HuH-7.5 (cell line): ENCODE data around the gene PRUNE2.
"Not testable (repeated sequence)": the region's sequence is repeated elsewhere in the genome, so short reads cannot be mapped to it uniquely, and the experiment has no call there.

Source experiments
- DNase-seq: peaks from one replicate; pipeline ENCODE4 v3.0.0; 2011; ENCODE audit warnings: low spot score

Gene PRUNE2, protein sequence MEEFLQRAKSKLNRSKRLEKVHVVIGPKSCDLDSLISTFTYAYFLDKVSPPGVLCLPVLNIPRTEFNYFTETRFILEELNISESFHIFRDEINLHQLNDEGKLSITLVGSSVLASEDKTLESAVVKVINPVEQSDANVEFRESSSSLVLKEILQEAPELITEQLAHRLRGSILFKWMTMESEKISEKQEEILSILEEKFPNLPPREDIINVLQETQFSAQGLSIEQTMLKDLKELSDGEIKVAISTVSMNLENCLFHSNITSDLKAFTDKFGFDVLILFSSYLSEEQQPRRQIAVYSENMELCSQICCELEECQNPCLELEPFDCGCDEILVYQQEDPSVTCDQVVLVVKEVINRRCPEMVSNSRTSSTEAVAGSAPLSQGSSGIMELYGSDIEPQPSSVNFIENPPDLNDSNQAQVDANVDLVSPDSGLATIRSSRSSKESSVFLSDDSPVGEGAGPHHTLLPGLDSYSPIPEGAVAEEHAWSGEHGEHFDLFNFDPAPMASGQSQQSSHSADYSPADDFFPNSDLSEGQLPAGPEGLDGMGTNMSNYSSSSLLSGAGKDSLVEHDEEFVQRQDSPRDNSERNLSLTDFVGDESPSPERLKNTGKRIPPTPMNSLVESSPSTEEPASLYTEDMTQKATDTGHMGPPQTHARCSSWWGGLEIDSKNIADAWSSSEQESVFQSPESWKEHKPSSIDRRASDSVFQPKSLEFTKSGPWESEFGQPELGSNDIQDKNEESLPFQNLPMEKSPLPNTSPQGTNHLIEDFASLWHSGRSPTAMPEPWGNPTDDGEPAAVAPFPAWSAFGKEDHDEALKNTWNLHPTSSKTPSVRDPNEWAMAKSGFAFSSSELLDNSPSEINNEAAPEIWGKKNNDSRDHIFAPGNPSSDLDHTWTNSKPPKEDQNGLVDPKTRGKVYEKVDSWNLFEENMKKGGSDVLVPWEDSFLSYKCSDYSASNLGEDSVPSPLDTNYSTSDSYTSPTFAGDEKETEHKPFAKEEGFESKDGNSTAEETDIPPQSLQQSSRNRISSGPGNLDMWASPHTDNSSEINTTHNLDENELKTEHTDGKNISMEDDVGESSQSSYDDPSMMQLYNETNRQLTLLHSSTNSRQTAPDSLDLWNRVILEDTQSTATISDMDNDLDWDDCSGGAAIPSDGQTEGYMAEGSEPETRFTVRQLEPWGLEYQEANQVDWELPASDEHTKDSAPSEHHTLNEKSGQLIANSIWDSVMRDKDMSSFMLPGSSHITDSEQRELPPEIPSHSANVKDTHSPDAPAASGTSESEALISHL (N-terminal part only)

GRCh38 chr9:76905791-76906646 is at the start of gene PRUNE2:
Gene PRUNE2 (minus strand): TSS chr9:76906114. CDS start chr9:76905963, 151 bp downstream.
- no peak for DNase-seq

DNA sequence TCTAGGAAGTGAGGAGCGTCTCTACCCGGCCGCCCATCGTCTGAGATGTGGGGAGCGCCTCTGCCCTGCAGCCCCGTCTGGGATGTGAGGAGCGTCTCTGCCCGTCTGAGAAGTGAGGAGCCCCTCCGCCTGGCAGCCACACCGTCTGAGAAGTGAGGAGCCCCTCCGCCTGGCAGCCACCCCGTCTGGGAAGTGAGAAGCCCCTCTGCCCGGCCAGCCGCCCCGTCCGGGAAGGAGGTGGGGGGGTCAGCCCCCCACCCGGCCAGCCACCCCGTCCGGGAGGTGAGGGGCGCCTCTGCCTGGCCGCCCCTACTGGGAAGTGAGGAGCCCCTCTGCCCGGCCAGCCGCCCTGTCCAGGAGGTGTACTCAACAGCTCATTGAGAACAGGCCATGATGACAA is 49.5 kb upstream of the PRUNE2 start:
- not testable (repeated sequence) for DNase-seq

DNA sequence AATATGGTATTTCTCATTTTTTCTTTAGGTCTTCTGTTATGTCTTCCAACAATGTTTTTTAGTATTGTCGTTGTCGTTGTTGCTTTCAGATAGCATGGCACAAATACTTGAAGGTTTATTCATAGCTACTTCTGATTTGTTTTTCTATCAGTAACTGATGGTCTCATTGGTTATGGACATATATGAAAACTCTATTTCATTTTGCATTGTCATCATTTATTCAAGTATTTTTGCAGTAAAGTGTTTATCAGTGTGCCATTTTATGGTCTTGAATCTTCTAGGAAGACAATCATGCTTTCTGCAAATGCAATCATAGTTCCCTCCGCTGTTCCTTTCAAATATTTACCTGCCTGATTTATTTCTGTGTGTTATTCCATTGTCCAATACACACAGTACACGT is 44.0 kb upstream of the PRUNE2 start:
- no peak for DNase-seq

DNA sequence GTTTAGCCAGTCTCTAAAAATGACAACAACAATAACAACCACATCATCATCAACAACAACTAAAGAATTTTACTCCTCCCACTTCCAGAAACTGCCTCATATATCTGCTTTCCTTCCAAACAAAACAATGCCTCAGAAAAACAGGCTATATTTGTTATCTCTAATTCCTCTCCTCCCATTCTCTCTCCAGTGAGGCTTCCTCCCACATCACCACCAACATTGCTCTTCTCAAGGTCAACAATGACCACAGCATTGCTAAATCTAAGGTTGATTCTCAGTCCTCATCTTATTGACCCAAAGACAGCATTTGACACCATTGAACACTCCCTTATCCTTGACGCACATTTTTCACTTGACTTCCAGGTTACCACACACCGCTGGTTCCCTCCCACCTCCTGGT is 38.1 kb upstream of the PRUNE2 start:
- no peak for DNase-seq

GRCh38 chr9:76943054-76943453 is 37.1 kb upstream of the PRUNE2 start:
- no peak for DNase-seq

DNA sequence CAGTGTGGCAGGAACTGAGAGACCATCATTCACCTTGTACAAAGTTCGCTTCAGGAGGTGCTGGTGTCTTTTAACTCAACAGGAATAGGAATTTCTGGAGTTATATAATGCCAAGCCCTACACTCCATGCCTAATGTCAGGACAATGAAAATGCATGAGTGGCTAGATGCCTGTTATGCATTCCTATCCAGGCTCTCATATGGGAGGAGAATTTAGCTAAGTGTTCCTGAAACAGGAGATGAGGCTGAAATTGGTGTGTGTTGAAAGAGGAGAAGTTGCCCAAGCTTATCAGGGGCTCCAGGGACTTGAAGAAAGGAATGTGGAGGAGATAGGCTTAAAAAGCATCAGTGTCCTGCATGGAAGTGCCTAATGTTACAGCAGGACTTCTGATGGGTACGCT is 26.8 kb upstream of the PRUNE2 start:
- no peak for DNase-seq

- DNase-seq, result no peak
Observed at GRCh38 chr9:76932265-76932664, 26.4 kb upstream of the PRUNE2 start.

DNA sequence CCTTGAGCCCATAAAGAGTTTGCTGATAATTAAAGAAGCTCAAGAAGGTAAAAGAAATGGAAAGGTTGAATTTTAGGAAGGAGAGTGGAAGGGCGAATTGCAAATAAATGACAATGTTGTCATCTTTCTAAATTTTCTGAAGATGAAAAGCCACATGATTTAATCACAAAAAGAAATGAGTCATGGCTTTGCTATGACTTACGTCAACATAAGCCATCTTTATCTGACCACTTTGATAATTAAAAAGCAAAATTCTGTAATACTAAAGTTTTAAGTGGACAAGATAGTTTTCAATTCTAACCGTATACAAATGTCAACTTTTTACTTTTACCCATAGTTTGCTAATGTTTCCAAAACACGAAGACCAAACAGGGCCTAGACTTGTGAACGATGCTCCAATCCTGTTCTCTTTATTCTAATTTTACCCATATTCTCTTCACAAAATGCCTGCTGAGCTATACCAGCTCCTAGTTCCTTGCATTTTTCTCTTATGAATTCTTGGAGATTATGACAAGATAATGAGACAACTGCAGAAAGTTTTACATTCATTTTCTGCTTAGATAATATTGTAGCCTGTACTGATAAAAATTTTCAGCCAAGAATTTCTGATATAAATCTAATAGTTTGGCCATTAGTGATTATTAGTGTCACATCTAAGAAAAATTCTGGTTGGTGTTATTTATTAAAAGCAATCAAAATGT is 21.8 kb upstream of the PRUNE2 start:
- DNase-seq, result no peak

DNA sequence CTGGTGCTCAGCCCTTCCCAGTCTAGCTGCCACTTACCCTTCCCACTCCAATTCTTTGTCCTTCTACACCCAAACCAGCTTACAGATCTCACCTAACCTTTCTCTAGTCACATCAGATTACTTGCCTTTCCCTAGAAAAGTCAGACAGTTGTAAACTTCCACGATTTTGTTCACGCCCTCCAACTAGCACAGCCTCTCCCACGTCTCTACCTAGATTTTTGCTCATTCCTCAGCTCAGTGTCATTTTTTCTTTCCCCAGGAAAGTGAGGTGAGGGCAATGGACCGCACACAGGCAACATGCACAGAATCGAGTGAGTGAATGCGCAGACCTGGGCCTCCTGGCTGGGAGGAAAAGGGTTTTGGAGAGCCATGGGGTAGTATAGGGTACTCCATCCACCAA is 20.9 kb upstream of the PRUNE2 start:
- no peak for DNase-seq

DNA sequence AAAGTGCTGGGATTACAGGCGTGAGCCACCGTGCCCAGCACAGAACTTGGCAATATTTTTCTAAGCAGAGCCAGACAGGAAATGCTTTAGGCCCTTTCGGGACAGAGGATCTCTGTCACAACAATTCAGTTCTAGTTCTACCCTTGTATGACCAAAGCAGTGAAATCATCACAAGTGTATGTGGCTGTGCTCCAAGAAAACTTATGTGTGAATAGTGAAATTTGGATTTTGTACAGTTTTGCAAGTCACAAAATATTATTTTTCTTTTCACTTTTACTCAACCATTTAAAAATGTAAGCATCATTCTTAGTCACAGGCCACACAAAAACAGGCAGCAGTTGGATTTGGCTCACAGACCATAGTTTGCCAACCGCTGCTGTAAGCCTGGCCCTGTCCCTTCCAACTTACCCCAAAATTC is 20.4 kb upstream of the PRUNE2 start:
- no peak for DNase-seq

DNA sequence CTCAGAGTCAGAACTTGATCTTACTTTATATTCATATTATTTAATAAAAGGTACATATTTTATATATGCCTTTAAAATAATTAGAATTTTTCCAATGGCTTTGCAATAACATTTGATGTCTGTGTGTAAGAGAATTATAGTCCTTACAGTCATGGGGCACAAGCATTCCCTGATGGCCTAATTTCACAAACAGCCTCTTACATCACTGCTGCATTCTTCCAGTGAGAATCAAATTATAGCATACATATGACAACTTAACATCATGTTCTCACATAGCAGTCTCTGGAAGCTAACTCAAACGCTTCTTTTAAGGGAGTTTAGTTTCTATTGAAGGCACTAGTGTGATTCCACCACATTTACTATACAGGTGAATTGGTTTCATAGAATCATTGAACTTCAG is 15.3 kb upstream of the PRUNE2 start:
- no peak for DNase-seq

DNA sequence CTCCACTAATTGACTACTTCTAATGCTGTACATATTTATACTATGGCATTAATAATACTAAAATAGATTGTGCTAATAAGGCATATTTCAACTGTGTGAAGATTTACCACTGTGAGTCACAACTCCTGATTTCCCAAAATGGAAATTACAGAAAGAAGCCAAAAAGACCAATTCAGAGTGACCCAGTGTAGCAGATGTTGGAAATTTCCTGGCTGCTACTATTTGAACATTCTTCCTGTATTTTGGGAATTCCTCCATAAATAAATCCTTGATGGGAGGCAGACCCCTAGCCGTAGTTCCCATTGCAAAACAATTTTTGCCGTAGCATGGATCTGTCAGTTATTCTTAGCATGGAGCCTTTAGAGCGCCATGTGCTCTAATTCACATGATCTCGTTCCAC is 11.4 kb upstream of the PRUNE2 start:
- no peak for DNase-seq

DNA sequence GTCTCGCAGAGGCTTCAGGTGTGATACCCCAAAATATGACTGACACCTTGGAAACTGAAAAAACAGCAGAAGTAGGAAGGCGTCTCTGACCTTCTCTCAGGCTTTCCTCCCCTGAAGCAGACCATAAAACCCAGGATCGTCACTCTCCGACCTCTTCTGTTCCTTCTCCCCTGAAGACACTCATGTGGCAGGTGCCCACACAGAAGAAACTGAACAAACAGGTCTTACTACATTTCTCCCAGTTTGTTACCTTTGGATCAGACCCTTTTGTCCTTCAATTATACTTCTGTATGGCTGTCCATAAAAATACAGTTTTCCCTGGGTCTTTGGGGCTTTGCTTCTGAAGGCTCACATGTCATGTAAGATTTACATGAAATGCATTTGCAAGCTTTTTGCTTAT is 10.3 kb upstream of the PRUNE2 start:
- no peak for DNase-seq

GRCh38 chr9:76913467-76913866 is 7.6 kb upstream of the PRUNE2 start:
- DNase-seq, result no peak

- DNase-seq, result no peak
Observed at GRCh38 chr9:76912636-76913275, 6.8 kb upstream of the PRUNE2 start.

GRCh38 chr9:76911971-76912370 is 6.1 kb upstream of the PRUNE2 start:
- DNase-seq, result no peak

DNA sequence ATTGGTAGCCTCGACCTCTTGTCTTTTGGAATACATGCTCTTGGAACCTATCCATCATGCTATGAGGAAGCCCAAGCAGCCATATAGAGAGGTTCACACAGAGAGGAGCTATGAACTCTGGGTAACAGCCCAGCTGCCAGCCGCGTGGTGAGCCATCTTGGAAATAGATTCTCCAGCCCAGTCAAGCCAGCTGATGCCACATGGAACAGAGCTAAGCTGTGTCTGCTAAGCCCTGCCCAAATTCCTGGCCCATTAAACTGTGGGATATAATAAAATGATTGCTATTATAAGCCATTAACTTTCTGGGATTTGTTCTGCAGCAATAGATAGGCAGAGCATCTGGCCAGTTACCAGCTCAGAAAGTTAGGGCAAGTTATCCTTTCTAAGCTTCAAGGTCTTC is 4.9 kb upstream of the PRUNE2 start:
- DNase-seq, result no peak

- DNase-seq, result no peak
Observed at GRCh38 chr9:76906647-76906975, 697 bp upstream of the PRUNE2 start.

GRCh38 chr9:76904661-76905457 is 1.1 kb downstream of the PRUNE2 start:
- no peak for DNase-seq

GRCh38 chr9:76902395-76902794 is 3.5 kb downstream of the PRUNE2 start:
- DNase-seq, result no peak
